HG03457 (cell line): ENCODE results near the gene DVL3.

Experiments
- ATAC-seq: cut with Tn5 transposase; IDR thresholded peaks from one replicate; pipeline ENCODE4 v1.9.1; 2021; ENCODE audit warnings: moderate number of reproducible peaks; ENCODE audit not compliant: unreplicated experiment

DVL3 gene

DNA sequence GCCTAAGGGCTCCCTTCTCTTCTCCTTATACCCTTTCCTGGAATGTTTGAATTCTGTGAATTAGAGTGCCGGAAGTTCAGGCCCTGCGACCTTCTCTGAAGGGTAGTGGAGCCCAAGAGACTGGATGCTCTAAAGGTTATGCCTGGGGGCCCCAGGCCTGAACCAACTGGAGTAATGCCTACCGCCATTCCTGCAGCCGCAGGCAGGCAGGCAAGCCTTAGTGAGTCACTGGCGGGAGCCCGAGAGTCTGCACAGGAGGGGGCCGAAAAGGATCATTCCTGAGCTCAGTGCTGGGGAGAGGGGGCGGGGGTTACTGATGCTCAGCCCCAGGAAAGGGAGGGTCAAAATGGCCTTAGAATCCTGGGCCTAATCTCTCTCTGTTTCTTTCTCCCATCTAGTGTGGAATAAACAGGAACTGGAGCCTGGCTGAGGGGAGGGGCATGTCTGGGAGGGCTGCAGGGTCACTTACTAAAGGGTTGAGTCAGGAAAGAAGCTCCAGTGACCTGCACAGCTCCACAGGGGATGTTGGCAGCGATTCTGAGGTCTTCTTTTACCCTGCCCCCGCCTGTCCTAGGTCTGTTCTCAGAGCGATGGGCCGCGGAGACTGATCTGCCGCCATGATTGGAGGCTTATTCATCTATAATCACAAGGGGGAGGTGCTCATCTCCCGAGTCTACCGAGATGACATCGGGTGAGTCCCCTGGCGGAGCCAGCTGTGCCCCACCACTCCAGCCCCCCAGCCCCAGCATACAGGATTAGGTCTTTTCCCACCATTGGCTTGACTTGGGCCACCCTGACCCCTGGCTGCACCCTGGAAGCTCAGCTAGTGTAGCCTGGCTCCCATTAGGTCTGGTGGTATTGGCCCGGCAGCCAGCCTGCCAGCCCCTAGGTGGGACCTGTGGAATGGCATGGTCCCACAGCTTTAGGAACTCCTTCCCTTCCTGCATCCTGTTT lies 21.5 kb downstream of the DVL3 start:
- ATAC-seq: no peak

GRCh38 chr3:184177331-184177731 lies 22.2 kb downstream of the DVL3 start:
- no peak for ATAC-seq

DNA sequence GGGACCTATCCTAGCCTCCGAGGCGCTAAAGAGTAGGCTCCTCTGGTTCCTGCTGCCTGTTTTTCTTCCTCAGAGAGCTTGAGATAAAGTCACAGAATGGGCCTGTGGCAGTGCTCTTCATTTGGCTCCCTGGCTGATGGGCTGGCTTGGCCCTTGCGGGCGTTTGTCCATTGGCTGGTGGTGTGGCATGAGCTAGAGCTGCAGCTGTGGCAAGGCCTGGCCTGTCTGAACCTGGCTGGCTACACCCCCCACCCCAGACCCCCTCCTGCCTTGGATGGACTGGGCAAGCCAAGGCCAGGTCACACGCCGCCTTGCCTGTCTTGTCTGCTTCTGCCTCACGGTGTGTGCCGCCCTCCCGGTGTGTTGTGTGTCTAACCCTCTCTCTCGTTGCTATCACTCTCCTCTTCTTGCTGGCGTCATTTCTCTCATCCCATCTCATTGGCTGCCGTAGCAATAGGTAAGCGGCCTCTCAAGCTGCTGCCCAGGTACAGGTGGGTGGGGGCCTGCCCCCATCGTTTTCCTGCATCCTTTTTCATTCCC lies 22.7 kb downstream of the DVL3 start:
- no peak for ATAC-seq

DNA sequence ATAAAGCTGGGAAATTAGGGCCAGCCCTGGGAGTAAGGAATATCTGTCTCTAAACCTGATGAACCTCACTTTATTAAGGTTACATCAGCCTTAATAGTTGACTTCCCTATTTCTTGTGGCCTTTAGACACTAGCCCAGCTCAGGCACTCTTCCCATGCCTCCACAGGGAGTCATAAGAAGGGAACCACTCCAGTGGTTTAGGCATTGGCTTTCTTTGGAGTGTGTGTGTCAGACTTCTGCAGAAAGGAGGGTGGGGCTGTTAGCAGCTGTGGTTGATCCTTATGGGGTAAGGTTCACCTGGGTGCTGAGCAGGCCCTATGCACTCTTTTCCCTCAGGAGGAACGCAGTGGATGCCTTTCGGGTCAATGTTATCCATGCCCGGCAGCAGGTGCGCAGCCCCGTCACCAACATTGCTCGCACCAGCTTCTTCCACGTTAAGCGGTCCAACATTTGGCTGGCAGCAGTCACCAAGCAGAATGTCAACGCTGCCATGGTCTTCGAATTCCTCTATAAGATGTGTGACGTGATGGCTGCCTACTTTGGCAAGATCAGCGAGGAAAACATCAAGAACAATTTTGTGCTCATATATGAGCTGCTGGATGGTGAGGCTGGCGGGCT lies 23.5 kb downstream of the DVL3 start:
- no peak for ATAC-seq

- no peak for ATAC-seq
These were observed 25.0 kb downstream of the DVL3 start for GRCh38 chr3:184180165-184180564.

DNA sequence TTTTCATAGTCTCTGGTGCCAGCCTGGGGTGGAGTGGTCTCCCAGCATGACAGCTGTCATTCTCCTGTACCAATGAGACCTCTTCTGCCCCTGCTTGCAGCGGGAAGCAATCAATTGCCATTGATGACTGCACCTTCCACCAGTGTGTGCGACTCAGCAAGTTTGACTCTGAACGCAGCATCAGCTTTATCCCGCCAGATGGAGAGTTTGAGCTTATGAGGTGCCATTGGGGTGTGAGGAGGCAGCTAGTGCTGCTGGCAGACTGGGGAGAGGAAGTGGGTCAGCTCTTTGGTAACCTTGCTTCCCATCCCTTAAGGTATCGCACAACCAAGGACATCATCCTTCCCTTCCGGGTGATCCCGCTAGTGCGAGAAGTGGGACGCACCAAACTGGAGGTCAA lies 26.4 kb downstream of the DVL3 start:
- no peak for ATAC-seq

DNA sequence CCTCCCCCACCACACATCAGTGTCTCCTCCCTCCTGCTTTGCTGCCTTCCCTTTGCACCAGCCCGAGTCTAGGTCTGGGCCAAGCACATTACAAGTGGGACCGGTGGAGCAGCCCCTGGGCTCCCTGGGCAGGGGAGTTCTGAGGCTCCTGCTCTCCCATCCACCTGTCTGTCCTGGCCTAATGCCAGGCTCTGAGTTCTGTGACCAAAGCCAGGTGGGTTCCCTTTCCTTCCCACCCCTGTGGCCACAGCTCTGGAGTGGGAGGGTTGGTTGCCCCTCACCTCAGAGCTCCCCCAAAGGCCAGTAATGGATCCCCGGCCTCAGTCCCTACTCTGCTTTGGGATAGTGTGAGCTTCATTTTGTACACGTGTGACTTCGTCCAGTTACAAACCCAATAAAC lies 28.5 kb downstream of the DVL3 start:
- ATAC-seq: no peak

GRCh38 chr3:184184546-184185230 lies 29.5 kb downstream of the DVL3 start:
- no peak for ATAC-seq

DNA sequence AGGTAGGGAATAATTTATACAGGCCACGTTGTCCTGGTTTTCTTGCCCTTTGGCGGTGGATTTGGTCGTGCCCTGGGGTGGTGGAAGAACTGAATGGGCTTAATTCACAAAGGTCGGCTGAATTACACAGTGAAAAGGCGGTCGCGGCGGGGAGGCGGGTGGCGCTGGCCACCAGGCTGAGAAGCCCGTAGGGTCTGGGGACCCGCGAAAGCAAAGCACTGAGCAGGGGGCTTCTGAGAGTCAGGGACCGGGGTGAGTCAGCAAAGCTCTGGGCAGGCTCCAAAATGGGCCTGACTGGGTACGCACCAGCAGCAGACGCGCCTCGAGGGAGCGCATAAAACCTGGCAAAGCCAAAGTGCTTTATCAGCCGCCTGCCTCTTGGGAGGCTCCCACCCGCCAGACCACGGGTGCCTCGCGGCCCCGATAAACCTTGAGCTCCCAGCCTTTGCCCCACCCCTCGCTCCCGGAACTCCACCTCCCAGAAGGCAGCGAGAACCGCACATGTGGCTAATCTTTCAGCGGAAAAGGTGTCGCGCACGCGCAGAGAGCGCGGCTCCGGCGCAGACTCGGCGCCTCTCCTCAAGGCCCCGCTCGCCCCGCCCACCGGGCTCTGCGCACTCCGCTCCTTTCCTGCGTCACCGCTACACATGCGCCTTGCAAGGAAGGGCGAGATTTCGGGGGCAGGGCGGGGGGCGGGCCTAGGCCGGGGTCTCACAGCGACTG lies 30.4 kb downstream of the DVL3 start:
- ATAC-seq: peak; percentile 77

DNA sequence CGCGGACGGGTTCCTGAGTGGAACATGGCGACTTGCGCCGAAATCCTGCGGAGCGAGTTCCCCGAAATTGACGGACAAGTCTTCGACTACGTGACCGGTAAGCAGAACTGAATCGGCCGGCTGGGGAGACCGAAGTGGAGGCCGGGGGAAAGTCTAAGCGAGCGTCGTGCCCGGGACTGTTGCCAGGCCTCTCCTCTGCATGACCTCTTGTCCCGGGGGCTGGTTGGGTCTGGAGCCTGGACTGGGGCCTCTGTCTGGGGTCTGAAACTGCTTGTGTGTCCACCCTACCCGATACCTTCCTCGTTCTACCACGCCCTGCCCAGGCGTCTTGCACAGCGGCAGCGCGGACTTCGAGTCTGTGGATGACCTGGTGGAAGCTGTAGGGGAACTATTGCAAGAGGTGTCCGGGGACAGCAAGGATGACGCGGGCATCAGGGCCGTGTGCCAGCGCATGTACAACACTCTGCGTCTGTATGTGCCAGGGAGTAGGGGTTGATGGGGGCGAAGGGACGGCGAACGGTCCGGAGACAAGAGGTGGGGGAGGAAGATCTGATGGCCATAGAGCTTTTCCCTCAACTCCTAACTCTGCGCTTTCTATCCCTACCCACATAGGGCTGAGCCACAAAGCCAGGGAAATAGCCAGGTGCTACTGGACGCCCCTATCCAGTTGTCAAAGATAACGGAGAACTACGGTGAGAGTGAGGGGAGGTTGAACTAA lies 31.2 kb downstream of the DVL3 start, which contains the start of gene ABCF3:
Gene ABCF3 (plus strand): TSS at position 16 of the 718 bp plus-strand sequence. CDS start 9 bp downstream, at position 25.
- peak; percentile 15 for ATAC-seq

GRCh38 chr3:184186902-184187207 lies 31.7 kb downstream of the DVL3 start:
- no peak for ATAC-seq

DNA sequence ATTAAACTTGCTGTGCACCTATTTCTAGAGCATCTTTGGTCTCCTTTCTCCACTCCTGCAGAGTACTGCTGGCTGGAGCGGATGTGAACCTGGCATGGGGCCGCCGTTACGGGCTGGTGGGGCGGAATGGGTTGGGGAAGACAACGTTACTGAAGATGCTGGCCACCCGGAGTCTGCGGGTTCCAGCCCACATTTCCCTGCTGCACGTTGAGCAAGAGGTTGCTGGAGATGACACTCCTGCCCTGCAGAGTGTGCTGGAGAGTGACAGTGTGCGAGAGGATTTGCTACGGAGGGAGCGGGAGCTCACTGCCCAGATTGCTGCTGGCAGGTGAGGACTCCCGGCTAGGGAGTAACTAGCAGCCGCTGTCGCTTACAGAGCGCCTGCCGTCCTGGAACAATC lies 32.9 kb downstream of the DVL3 start:
- ATAC-seq: no peak

GRCh38 chr3:184189421-184189820 lies 34.2 kb downstream of the DVL3 start:
- no peak for ATAC-seq

DNA sequence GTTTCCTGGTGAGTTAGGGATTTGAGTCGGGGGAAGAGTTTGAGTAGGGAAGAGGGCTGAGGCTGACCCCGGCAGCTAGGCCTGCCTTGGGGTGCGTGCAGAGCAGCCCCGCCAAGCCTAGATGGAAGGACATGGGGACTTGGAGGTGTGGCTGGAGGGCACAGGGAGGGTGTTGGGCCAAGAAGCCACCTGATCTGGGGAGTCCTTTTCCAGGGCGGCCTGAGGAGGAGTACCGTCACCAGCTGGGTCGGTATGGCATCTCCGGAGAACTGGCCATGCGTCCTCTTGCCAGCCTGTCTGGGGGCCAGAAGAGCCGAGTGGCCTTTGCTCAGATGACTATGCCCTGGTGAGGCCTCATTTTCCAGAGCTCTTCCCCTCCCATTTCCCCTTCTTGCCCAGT lies 37.7 kb downstream of the DVL3 start:
- ATAC-seq: no peak

- ATAC-seq: no peak
These were observed 38.9 kb downstream of the DVL3 start for GRCh38 chr3:184193991-184194539.

- ATAC-seq: no peak
These were observed 41.4 kb downstream of the DVL3 start for GRCh38 chr3:184196536-184196935.

DNA sequence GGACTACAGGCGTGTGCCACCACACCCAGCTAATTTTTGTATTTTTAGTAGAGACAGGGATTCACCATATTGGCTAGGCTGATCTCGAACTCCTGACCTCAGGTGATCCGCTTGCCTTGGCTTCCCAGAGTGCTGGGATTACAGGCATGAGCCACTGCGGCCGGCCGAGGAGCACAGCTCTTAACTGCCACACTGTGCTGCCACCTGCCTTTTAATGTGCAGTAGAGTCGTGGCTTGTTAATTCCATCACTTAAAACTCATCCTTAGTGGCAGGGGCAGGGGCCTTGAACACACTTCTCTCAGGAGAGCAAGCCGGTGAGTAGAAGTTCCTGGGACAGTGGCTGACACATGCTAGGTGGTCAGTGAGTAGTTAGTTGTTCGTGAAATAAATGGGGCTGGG lies 43.3 kb downstream of the DVL3 start:
- ATAC-seq: no peak

DNA sequence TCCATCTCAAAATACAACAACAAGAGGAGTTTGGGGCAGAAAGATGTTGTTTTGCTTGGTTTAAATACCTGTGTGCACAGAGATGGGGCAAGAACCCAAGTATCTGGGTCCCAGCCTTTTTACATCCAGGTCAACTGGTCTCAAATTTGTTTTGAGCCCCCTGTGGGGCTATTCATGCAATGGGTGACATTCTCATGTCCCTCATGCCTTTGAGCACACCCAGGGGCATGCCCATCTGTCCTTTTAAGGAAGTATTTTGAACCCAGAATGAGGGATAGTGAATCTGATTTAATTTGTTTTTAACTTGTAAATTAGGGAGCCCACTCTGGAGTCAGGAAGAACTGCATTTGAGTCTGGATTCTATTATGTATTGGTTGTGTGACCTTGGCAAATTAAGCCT lies 45.6 kb downstream of the DVL3 start:
- ATAC-seq: no peak

DNA sequence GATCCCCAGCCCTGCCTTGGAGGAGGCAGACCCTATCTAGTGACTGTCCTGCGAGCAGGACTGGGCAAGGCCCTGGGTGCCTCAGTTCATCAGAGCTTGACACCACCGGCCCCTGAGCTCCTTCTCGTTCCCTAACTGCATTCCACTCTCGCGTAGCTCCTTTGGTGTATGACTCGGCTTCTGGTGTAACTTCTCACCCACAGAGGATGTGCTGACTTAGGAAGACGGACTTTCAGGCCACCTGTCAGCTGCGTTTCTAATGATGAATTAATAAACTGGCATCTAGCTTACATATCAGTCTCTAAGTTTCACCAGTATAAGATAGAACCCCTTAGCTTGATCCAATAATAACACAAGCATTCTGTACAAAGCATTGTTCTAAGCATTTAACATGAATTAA lies 48.3 kb downstream of the DVL3 start:
- ATAC-seq: no peak
